Stomach (tissue), 9 donors: ENCODE data around the gene MLKL. TPM values are rescaled to one million over a fixed set of nuclear protein-coding genes. Genes with fewer than 3 reads are reported as not detected.

Experiments
- DNase-seq, 2 donors: peaks; one replicate each; pipeline versions ENCODE4 v3.0.0 to v3.0.0-alpha.2; 2013 to 2019
- H3K27ac ChIP-seq, 5 donors: fragments of 200-600 bp in 4 of 5; sonication (generic) in 4 of 5; one replicate each; pipeline ENCODE4 v1.5.1; 2013 to 2019; ENCODE audit warnings: mild to moderate bottlenecking in 1 of 5, moderate library complexity in 1 of 5
- H3K27me3 ChIP-seq, 3 donors: fragments of 200-600 bp; sonication (generic); one replicate each; pipeline ENCODE4 v1.5.1; 2017 to 2019; ENCODE audit warnings: mixed run types in 1 of 3
- H3K36me3 ChIP-seq, 4 donors: fragments of 200-600 bp; sonication (generic); 1 replicate in 3 of 4; 2 replicates in 1 of 4; pipeline ENCODE4 v1.5.1; 2016 to 2019
- H3K4me1 ChIP-seq, 4 donors: fragments of 200-600 bp; sonication (generic); one replicate each; pipeline ENCODE4 v1.5.1; 2016 to 2019
- H3K4me3 ChIP-seq, 4 donors: fragments of 200-600 bp; sonication (generic) in 3 of 4; one replicate each; pipeline ENCODE4 v1.5.1; 2016 to 2019; ENCODE audit warnings: mild to moderate bottlenecking in 1 of 4
- H3K9me3 ChIP-seq, 4 donors: fragments of 200-600 bp; sonication (generic); one replicate each; pipeline ENCODE4 v1.5.1; 2016 to 2019
- EP300 ChIP-seq: sonication (generic); formaldehyde crosslinking; IDR thresholded peaks from one replicate; pipeline ENCODE4 v1.6.1; 2017; ENCODE audit warnings: antibody characterized with exemption
- POLR2A ChIP-seq, 4 donors: fragments of 450-650 bp; IDR thresholded peaks; one replicate each; pipeline ENCODE4 v1.6.1; 2016; ENCODE audit warnings: antibody characterized with exemption in 4 of 4, control low read depth in 2 of 4, mild to moderate bottlenecking in 1 of 4, moderate library complexity in 1 of 4
- POLR2AphosphoS5 ChIP-seq, 3 donors: sonication (generic); formaldehyde crosslinking; IDR thresholded peaks; one replicate each; pipeline ENCODE4 v1.6.1; 2016; ENCODE audit warnings: antibody characterized with exemption in 3 of 3
- WGBS, 5 donors: extraction: QIAGEN DNeasy Blood & Tissue Kit in 3 of 5; methylation state at CpG; one replicate each; pipeline versions ENCODE4 v1.1.5 to v1.1.7; 2013 to 2018; 5-methylcytosine and 5-hydroxymethylcytosine counted together
- intact Hi-C: fragments of 100-400 bp; cut with DNase I; formaldehyde crosslinking; loops from one replicate; pipeline ENCODE4 v1.15.1; 2023; ENCODE audit warnings: low total_unique reads
- polyA plus RNA-seq, 3 donors: library from polyadenylated mRNA; stranded (reverse); fragments of 200-250 nt; gene quantifications; one replicate each; pipeline ENCODE4 v1.2.3, GENCODE V29; 2013
- total RNA-seq, 5 donors: library from RNA; depleted of rRNA; stranded (reverse); fragments of >200 nt; gene quantifications; one replicate each; pipeline versions ENCODE4 v1.1.0 to v1.2.3, GENCODE V29; 2014 to 2016
- TF ChIP-seq, protein P1 (sequence below), 7 experiments: fragments of 450-650 bp in 4 of 7; fragments of 200-600 bp in 3 of 7; sonication (generic) in 3 of 7; IDR thresholded peaks; one replicate each; pipeline ENCODE4 v1.5.1; 2016 to 2019; ENCODE audit warnings: antibody characterized with exemption in 7 of 7, control low read depth in 2 of 7, mild to moderate bottlenecking in 1 of 7
- donor health status: healthy with polysubstance abuse.
- donor health status: Bipolar disorder and iron deficiency.
- donor health status: healthy.

Gene MLKL
- total and polyA plus RNA-seq, 8 donors, result 6.7 to 23.3 (median 10.0) TPM

DNA sequence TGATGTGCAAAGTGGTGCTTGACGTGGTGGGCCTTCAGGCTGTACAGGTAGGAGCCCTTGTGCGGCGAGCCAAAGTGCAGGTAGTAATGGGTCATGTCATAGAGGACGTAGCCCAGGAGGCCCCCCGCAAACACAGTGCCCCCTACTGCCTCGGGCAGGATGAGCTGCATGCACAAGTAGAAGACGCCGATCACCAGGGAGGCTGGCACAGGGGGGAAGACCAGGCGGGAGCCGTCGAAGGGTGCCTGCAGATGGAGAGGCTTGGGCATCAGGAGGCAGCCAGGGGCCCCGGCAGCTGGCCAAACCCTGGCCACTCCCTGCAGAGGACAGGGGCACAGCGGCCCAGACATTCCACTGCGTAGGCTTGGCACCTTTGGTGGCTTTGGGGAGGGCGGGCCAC, 15.7 kb upstream of the MLKL start:
- H3K4me1 ChIP-seq, result no peaks in the 10 kb centered on the region
- no peak overlapping the region for H3K4me3 ChIP-seq
- intact Hi-C loops, result no loop called here
- no peak overlapping the region for H3K27ac ChIP-seq
- peaks cover 0 to 19% (median 9%) of the 10 kb centered on the region in 4 donors for H3K36me3 ChIP-seq
- TF ChIP-seq, protein P1, sequence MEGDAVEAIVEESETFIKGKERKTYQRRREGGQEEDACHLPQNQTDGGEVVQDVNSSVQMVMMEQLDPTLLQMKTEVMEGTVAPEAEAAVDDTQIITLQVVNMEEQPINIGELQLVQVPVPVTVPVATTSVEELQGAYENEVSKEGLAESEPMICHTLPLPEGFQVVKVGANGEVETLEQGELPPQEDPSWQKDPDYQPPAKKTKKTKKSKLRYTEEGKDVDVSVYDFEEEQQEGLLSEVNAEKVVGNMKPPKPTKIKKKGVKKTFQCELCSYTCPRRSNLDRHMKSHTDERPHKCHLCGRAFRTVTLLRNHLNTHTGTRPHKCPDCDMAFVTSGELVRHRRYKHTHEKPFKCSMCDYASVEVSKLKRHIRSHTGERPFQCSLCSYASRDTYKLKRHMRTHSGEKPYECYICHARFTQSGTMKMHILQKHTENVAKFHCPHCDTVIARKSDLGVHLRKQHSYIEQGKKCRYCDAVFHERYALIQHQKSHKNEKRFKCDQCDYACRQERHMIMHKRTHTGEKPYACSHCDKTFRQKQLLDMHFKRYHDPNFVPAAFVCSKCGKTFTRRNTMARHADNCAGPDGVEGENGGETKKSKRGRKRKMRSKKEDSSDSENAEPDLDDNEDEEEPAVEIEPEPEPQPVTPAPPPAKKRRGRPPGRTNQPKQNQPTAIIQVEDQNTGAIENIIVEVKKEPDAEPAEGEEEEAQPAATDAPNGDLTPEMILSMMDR (IDR thresholded peaks at IDR 0.05), result no peak
- TF ChIP-seq POLR2A (IDR thresholded peaks at IDR 0.05) (no peak), EP300 (no peak), POLR2AphosphoS5 (IDR thresholded peaks at IDR 0.05) (no peak)
- 72 to 88% (median 85%) methylated on average over 11 to 15 of the region's 15 CpGs for WGBS, 5 donors
- H3K9me3 ChIP-seq, result no peaks in the 10 kb centered on the region
- no peaks in the 10 kb centered on the region for H3K27me3 ChIP-seq
- no peak for DNase-seq

DNA sequence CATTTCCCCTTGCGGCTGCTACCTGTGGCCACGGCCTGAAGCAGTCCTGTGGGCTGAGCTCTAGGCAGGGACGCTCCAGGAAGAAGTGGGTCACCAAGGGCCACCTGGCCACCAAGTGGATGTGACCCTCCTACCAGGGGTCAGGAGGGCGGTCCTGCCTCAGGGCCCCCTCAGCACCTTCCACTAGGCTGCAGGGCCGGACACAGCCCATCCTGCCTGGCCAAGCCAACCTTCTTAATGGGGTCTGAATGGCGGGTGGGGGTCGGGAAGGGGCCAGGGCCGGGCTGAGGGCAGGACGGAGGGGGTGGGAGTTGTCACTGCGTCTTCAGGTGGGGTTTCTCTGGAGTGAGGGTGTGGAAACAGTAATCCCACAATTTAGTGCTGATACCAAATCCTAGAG, 13.2 kb upstream of the MLKL start:
- no peaks in the 10 kb centered on the region for H3K9me3 ChIP-seq
- H3K4me1 ChIP-seq, result peaks cover 0 to 4% (median 0%) of the 10 kb centered on the region in 4 donors
- intact Hi-C loops, result no loop called here
- no peak for DNase-seq
- no peak overlapping the region for H3K27ac ChIP-seq
- H3K36me3 ChIP-seq, result peaks cover 0 to 15% (median 7%) of the 10 kb centered on the region in 4 donors
- 88 to 96% (median 91%) methylated on average over 7 to 10 of the region's 10 CpGs for WGBS, 5 donors
- H3K27me3 ChIP-seq, result no peaks in the 10 kb centered on the region
- TF ChIP-seq, protein P1 (IDR thresholded peaks at IDR 0.05), result no peak
- TF ChIP-seq POLR2AphosphoS5 (IDR thresholded peaks at IDR 0.05) (no peak), POLR2A (IDR thresholded peaks at IDR 0.05) (no peak), EP300 (no peak)
- H3K4me3 ChIP-seq, result no peak overlapping the region

DNA sequence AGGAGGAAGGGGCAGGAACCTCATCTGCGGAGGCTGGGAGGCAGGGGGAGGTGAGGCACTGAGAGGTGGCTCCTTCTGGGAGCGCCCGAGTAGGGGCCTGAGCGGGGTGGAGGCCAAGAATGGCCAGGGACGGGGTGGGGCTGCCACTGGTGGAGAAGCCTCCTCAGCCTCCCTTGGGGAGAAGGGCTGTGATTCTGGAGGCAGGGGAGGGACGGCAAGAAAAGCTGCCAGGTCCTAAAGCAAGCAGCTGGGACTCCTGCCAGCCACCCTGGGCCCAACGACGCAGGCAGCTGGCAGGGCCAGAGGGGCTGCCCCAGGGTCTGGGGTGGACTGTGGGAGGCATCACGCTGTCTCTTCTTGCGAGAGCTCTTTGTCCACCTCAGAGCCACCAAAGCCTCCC, 12.7 kb upstream of the MLKL start:
- Histone ChIP-seq H3K27ac (peak overlapping the region in 1 of 5 donors; percentile 10), H3K27me3 (no peaks in the 10 kb centered on the region), H3K4me3 (no peak overlapping the region), H3K9me3 (no peaks in the 10 kb centered on the region), H3K4me1 (peaks cover 0 to 4% (median 0%) of the 10 kb centered on the region in 4 donors), H3K36me3 (peaks cover 0 to 15% (median 5%) of the 10 kb centered on the region in 4 donors)
- 61 to 75% (median 70%) methylated on average over 8 to 10 of the region's 10 CpGs for WGBS, 5 donors
- no peak for DNase-seq
- TF ChIP-seq POLR2A (IDR thresholded peaks at IDR 0.05) (no peak), POLR2AphosphoS5 (IDR thresholded peaks at IDR 0.05) (no peak), EP300 (no peak)
- TF ChIP-seq, protein P1 (IDR thresholded peaks at IDR 0.05), result no peak
- intact Hi-C loops, result no loop called here

DNA sequence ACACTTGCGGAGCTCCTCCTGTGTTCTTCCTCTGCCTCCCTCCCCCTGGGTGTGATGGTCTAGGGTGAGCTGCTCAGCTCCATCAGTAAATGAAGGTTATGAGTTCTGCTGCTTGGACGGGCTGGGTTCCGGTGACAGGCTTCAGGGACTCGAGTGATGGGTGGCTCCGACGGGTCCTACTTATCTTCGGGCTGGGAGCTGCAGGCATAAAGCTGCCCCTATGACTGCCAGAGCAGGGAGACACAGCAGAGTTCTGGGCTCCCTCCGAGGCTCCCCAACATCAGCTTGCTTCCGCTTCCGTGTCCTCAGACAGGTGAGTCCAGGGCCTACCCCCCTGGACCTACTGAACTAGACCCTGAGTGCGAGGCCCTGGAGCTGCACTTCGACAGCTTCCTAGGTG, 11.3 kb upstream of the MLKL start:
- Histone ChIP-seq H3K4me1 (peaks cover 0 to 4% (median 0%) of the 10 kb centered on the region in 4 donors), H3K27me3 (no peaks in the 10 kb centered on the region), H3K36me3 (peaks cover 0 to 15% (median 0%) of the 10 kb centered on the region in 4 donors), H3K4me3 (no peak overlapping the region), H3K27ac (no peak overlapping the region), H3K9me3 (no peaks in the 10 kb centered on the region)
- intact Hi-C loops, result no loop called here
- WGBS, 5 donors, result 87 to 91% (median 89%) methylated on average over 11 to 12 of the region's 12 CpGs
- no peak for DNase-seq
- no peak for TF ChIP-seq EP300
- TF ChIP-seq, protein P1 (IDR thresholded peaks at IDR 0.05), result no peak
- no peak for TF ChIP-seq POLR2A (IDR thresholded peaks at IDR 0.05)
- TF ChIP-seq POLR2AphosphoS5 (IDR thresholded peaks at IDR 0.05), result no peak
